ENCODE results near the gene RNF5.

GRCh38 chr6:32194388-32194787 lies 16.2 kb downstream of the RNF5 start:
- TF ChIP-seq ZNF384 (IDR thresholded peaks at IDR 0.05) (no peak), FOXA1 (IDR thresholded peaks at IDR 0.05) (no peak), SUZ12 (IDR thresholded peaks at IDR 0.05) (no peak)

All from HEK293T (cell line).